SH-SY5Y (cell line): ENCODE results near the gene B3GALT5.

Experiments
- GATA2 ChIP-seq: IDR thresholded peaks from 2 replicates; pipeline ENCODE4 v1.6.1; 2011; ENCODE audit warnings: mild to moderate bottlenecking, low read depth, low read length
- GATA3 ChIP-seq: IDR thresholded peaks from 2 replicates; pipeline ENCODE4 v1.6.1; 2011; ENCODE audit warnings: low read depth, mild to moderate bottlenecking, low read length, moderate library complexity

GRCh38 chr21:39703578-39703977 lies 90.8 kb downstream of the B3GALT5 start:
- TF ChIP-seq GATA3 (no peak), GATA2 (no peak)
